Umbilical cord (tissue), 2 donors: ENCODE measurements around the gene ZSWIM4. TPM values are rescaled to one million over a fixed set of nuclear protein-coding genes. Genes with fewer than 3 reads are reported as not detected.

Source experiments
- DNase-seq: peaks from one replicate; pipeline ENCODE4 v3.0.0-alpha.2; 2015; ENCODE audit warnings: low spot score
- total RNA-seq: library from RNA; depleted of rRNA; stranded (reverse); fragments of >200 nt; gene quantifications from one replicate; pipeline ENCODE4 v1.2.3, GENCODE V29; 2014; ENCODE audit warnings: low replicate concordance; ENCODE audit not compliant: insufficient read depth

ZSWIM4 gene
- total RNA-seq, 1 donor from 2014 or later, result 2.9 TPM

DNA sequence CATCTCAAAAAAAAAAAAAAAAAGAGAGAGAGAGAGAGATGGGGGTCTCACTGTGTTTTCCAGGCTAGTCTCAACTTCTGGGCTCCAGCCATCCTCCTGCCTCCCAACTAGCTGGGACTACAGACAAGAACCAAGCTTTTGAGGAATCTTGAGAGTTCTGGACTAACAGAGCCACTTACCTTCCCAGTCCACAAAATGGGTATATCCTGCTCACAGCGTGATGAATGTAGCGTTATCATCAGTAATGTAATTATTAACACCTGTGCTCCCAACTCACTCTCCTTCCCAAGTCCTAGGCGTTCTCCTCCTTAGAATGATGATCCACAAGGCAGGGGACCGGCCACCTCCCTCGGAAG lies 77.1 kb downstream of the ZSWIM4 start:
- DNase-seq, result no peak

- no peak for DNase-seq
Measured at GRCh38 chr19:13872695-13873389, 77.6 kb downstream of the ZSWIM4 start.

GRCh38 chr19:13873834-13874515 lies 78.7 kb downstream of the ZSWIM4 start:
- no peak for DNase-seq

DNA sequence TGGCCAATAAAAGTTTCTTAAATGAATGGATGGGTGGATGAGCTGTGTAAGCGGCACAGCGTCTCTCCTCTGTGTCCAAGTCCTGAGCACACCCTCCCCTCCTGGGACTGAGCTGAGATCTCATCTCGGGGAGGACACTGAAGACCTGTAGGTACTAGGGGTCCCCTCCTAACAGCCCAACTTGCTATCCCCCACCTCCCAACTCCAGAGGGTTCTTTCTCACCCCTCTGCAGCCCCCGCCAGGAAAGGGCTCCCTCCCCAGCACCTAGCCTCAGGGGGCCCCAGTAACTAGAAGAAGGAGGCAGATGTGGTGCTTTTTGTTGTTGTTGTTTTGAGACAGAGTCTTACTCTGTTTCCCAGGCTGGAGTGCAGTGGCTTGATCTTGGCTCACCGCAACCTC lies 80.6 kb downstream of the ZSWIM4 start:
- DNase-seq, result no peak

DNA sequence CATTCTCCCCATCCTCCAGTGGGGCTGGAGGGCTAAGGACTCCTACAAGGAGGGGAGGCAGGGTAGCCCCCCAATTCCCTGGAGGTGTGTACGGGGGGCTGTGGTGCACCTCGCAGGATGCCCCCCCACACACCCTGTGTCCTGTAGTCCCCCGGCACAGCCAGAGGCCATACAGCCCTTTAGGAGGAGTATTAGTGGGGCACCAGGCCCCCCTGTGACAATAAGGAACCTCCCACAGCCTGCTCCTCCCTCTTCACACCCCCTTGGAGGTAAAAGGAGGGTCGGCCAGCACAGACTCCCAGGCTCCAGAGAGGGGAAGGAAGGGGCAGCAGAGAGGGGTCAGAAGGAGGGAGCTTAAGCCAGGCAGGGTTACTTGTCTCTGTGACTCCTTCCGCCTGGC lies 81.6 kb downstream of the ZSWIM4 start, which contains the start of gene NANOS3:
NANOS3 (plus strand) TSS at position 301 of the 400 bp plus-strand sequence. CDS start 115 bp downstream, outside the sequence.
- DNase-seq, result no peak

GRCh38 chr19:13877303-13877702 lies 82.1 kb downstream of the ZSWIM4 start:
- DNase-seq, result no peak

DNA sequence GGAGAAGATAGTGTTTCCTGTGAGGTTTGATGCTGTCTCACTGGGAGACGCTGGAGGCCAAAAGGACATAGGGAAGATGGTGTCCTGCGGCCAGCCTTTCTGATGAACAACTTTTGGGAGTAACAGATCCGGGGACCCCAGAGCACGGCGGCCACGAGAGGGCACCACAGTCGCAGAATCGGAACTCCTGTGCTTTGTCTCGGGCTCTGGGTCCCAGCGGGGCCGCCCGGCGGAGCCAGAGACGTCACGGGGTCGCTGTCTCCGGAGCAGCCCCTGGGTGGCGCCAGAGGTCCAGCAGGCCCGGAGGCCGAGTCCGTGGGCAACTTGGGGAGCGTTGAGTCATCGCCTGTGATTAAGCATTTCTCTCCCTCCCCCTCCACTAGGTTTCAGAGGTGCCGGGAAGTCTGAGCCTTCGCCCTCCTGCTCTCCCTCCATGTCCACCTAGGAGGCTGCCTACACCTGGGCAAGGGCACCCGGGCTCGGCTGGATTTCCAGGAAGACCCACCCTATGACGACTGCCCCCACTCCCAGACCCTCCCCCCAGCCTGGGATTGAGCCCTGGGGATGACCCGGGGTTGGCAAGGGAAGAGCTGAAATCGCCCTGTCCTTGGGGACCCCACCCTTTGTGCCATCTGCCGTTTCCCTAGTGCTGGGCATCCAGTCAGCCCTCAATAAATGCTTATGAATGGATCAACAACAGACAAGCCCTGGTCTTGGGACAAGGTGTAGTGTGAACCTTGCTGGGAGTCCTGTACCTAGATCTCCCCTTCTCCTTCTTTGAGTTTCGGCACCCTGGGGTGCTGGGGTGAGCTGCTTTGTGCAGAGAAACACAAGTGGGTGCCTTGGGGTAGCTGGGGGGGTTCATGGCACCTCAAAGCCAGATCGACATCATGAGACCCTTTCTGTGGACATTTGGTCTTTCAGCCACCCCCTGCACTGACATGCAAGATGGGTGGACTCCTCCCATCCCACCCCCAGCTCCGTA lies 85.1 kb downstream of the ZSWIM4 start:
- DNase-seq, result peak; percentile 96

DNA sequence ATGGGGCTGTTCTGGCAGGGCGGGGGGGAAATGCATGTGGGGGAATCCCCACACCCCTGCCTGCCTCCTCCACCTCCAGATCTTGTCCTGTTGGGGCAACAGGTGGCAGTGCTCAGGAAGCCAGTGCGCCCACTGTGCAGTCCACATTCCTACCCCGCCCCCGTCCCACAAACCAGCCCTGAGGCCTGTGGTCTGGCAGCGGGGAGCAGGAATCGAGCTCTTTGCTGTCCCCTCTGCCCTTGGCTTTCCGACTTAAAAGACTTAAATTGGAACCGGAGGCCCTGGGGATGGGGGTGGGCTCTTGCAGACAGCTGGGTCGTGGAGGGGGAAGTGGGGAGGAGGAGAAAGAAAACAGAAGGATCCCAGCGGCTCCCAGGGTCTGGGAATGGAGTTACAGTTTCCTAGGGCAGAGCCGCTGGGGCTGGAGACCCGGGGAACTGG lies 86.0 kb downstream of the ZSWIM4 start:
- DNase-seq, result no peak

Other genes with a start within 250 kb of the ZSWIM4 start
- 38.0 TPM for gene MRI1, start 30.9 kb upstream of the ZSWIM4 start, total RNA-seq
- 17.3 TPM for gene C19orf53, start 21.0 kb upstream of the ZSWIM4 start, total RNA-seq
- gene NANOS3, start 81.7 kb downstream of the ZSWIM4 start, total RNA-seq, result not detected
- 1.4 TPM for gene BRME1, start 110.7 kb downstream of the ZSWIM4 start, total RNA-seq
- gene CC2D1A, start 110.8 kb downstream of the ZSWIM4 start, total RNA-seq, result 0.96 TPM
- 13.2 TPM for gene PODNL1, start 143.0 kb downstream of the ZSWIM4 start, total RNA-seq
- gene DCAF15, start 157.1 kb downstream of the ZSWIM4 start, total RNA-seq, result 10.1 TPM
- gene RFX1, start 210.9 kb downstream of the ZSWIM4 start, total RNA-seq, result 1.9 TPM
- not detected for gene RLN3, start 232.7 kb downstream of the ZSWIM4 start, total RNA-seq
- 0.96 TPM for gene IL27RA, start 236.3 kb downstream of the ZSWIM4 start, total RNA-seq